Lung (tissue), 12 donors: ENCODE measurements around the gene HSD17B1. TPM values are rescaled to one million over a fixed set of nuclear protein-coding genes. Genes with fewer than 3 reads are reported as not detected.

Experiments
- ATAC-seq: fragments of 200-7000 bp; cut with Tn5 transposase; one replicate; pipeline ENCODE4 v1.9.1; 2020; ENCODE audit warnings: moderate number of reproducible peaks; ENCODE audit not compliant: insufficient read depth, low FRiP score
- DNase-seq, 3 donors: peaks; one replicate each; pipeline ENCODE4 v3.0.0-alpha.2; 2013 to 2017
- H3K27ac ChIP-seq, 2 donors: one replicate each; pipeline ENCODE4 v1.5.1; 2013; ENCODE audit warnings: mild to moderate bottlenecking in 2 of 2, moderate library complexity in 2 of 2, control low read depth in 1 of 2, inconsistent platforms in 1 of 2, low read depth in 1 of 2, low read length in 1 of 2
- H3K27me3 ChIP-seq, 3 donors: one replicate each; pipeline ENCODE4 v1.5.1; 2013; ENCODE audit warnings: low read length in 2 of 3; ENCODE audit not compliant: control insufficient read depth in 3 of 3, insufficient read depth in 3 of 3
- H3K36me3 ChIP-seq, 4 donors: one replicate each; pipeline ENCODE4 v1.5.1; 2013; ENCODE audit warnings: low read length in 4 of 4, mild to moderate bottlenecking in 1 of 4, moderate library complexity in 1 of 4; ENCODE audit not compliant: control insufficient read depth in 4 of 4, insufficient read depth in 4 of 4
- H3K4me1 ChIP-seq, 5 donors: one replicate each; pipeline ENCODE4 v1.5.1; 2013; ENCODE audit warnings: low read length in 5 of 5, mild to moderate bottlenecking in 2 of 5, moderate library complexity in 1 of 5; ENCODE audit not compliant: control insufficient read depth in 5 of 5, insufficient read depth in 5 of 5
- H3K4me3 ChIP-seq: one replicate; pipeline ENCODE4 v1.5.1; 2013; ENCODE audit warnings: mild to moderate bottlenecking, control low read depth, moderate library complexity
- H3K9ac ChIP-seq, 2 donors: one replicate each; pipeline ENCODE4 v1.5.1; 2013; ENCODE audit warnings: low read length in 2 of 2, control low read depth in 1 of 2; ENCODE audit not compliant: insufficient read depth in 1 of 2
- H3K9me3 ChIP-seq, 4 donors: one replicate each; pipeline ENCODE4 v1.5.1; 2013; ENCODE audit warnings: low read length in 3 of 4, mild to moderate bottlenecking in 1 of 4, moderate library complexity in 1 of 4; ENCODE audit not compliant: control insufficient read depth in 4 of 4, insufficient read depth in 3 of 4
- WGBS, 2 donors: extraction: QIAGEN DNeasy Blood & Tissue Kit; methylation state at CpG; one replicate each; pipeline ENCODE4 v1.1.7; 2013; 5-methylcytosine and 5-hydroxymethylcytosine counted together
- polyA plus RNA-seq, 2 donors: library from polyadenylated mRNA; stranded (reverse); fragments of 200-250 nt; gene quantifications; one replicate each; pipeline ENCODE4 v1.2.1, GENCODE V29; 2013
- total RNA-seq, 2 donors: library from RNA; depleted of rRNA in 1 of 2; stranded (reverse); fragments of >200 nt in 1 of 2; gene quantifications; one replicate each; pipeline ENCODE4 v1.2.1, GENCODE V29; 2014 to 2021
- TF ChIP-seq, protein P1 (sequence below): IDR thresholded peaks from 2 replicates; pipeline ENCODE4 v1.5.1; 2012; ENCODE audit warnings: mild to moderate bottlenecking; ENCODE audit errors: control extremely low read depth, extremely low read depth
- donor health status: control.
- donor health status: control.
- donor health status: Bipolar disorder and iron deficiency.
- donor health status: healthy.
- donor health status: DM: yes; HTN: yes; CAD: no.

Gene HSD17B1
- total and polyA plus RNA-seq, 4 donors: 0.98 to 2.4 (median 1.6) TPM

DNA sequence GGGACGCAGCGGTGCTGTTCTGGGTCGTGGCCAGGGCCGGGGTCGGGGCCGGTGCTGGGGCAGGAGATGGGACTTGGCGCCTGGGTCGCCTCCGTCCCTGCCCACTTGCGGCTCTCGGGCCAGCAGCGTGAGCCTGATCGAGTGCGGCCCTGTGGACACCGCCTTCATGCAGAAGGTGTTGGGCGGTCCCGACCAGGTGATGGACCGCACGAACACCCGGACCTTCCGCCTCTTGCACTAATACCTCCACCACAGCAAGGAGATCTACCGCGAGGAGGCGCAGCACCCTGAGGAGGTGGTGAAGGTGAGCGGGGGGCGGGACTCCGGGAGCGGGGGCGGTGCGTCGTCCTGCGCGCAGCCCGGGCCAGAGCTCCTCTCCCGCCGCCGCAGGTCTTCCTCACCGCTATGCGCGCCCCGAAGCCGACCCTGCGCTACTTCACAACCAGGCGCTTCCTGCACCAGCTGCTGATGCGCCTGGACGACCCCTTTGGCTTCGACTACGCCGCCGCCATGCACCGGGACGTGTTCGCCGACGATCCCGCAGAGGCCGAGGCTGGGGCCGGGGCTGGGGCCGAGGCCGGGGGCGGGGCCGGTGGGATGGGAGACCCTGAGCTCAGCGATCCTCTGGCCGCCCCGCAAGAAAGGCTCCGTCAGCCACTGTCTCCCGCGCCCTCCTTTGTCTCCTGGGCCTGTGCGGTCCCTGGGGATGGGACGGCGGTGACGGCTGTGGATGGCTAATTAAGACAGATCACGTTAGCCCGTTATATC is 4.5 kb upstream of the HSD17B1 start:
- Histone ChIP-seq H3K9me3 (no peaks in the 10 kb centered on the region), H3K27ac (no peak overlapping the region), H3K4me1 (peaks cover 0 to 2% (median 0%) of the 10 kb centered on the region in 5 donors), H3K4me3 (no peak overlapping the region), H3K36me3 (peaks cover 0 to 17% (median 4%) of the 10 kb centered on the region in 4 donors), H3K27me3 (no peaks in the 10 kb centered on the region), H3K9ac (no peak overlapping the region)
- ATAC-seq (peak; percentile 63), DNase-seq (peak in 2 of 3 donors; percentile 58 to 70)
- TF ChIP-seq, protein P1, sequence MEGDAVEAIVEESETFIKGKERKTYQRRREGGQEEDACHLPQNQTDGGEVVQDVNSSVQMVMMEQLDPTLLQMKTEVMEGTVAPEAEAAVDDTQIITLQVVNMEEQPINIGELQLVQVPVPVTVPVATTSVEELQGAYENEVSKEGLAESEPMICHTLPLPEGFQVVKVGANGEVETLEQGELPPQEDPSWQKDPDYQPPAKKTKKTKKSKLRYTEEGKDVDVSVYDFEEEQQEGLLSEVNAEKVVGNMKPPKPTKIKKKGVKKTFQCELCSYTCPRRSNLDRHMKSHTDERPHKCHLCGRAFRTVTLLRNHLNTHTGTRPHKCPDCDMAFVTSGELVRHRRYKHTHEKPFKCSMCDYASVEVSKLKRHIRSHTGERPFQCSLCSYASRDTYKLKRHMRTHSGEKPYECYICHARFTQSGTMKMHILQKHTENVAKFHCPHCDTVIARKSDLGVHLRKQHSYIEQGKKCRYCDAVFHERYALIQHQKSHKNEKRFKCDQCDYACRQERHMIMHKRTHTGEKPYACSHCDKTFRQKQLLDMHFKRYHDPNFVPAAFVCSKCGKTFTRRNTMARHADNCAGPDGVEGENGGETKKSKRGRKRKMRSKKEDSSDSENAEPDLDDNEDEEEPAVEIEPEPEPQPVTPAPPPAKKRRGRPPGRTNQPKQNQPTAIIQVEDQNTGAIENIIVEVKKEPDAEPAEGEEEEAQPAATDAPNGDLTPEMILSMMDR: peak; percentile 27
- 28 to 33% methylated on average over 59 to 74 of the region's 74 CpGs for WGBS, 2 donors

- TF ChIP-seq, protein P1: no peak
- Histone ChIP-seq H3K36me3 (peaks cover 0 to 9% (median under 1%) of the 10 kb centered on the region in 4 donors), H3K4me1 (peaks cover 0 to 10% (median 4%) of the 10 kb centered on the region in 5 donors), H3K9ac (no peak overlapping the region), H3K27ac (no peak overlapping the region), H3K27me3 (no peaks in the 10 kb centered on the region), H3K9me3 (no peaks in the 10 kb centered on the region), H3K4me3 (no peak overlapping the region)
- WGBS, 2 donors: 79 to 84% methylated on average over 14 of the region's 14 CpGs
- no peak for ATAC-seq
- DNase-seq: no peak
Observed at GRCh38 chr17:42548993-42549755, 3.5 kb upstream of the HSD17B1 start.

- DNase-seq (no peak), ATAC-seq (no peak)
- peaks cover 0 to 18% (median 4%) of the 10 kb centered on the region in 5 donors for H3K4me1 ChIP-seq
- H3K27me3 ChIP-seq: no peaks in the 10 kb centered on the region
- no peak overlapping the region for H3K4me3 ChIP-seq
- H3K9me3 ChIP-seq: no peaks in the 10 kb centered on the region
- 79 to 87% methylated on average over 45 of the region's 45 CpGs for WGBS, 2 donors
- peaks cover 0 to 4% (median 0%) of the 10 kb centered on the region in 4 donors for H3K36me3 ChIP-seq
- no peak overlapping the region for H3K9ac ChIP-seq
- peak overlapping the region in 1 of 2 donors; percentile 3 for H3K27ac ChIP-seq
- TF ChIP-seq, protein P1: no peak
Observed at GRCh38 chr17:42553161-42553818, 567 bp downstream of the HSD17B1 start.
